ENCODE data around the gene ZNF507. TPM values are rescaled to one million over a fixed set of nuclear protein-coding genes. Genes with fewer than 3 reads are reported as not detected.

Gene ZNF507
- total RNA-seq, 1 experiment from 2014 or later: 31.1 TPM

DNA sequence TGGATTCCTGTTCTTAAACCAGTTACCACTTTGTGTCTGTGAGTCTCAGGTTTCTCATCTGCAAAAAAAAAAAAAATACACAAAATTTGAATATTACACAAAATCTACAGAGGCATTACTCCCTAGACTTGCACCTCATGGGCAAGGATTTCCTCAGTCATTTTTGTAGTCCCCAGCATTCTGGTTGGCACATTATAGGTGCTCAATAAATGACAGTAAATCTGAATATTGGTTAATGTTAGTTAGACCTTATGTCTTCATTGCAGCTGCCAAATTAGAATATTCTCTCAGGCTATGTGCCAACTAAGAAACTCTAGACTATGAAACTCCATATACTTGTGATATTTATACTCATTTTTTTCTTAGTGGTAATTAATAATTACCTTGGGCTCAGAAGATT is 2.2 kb downstream of the ZNF507 start:
- H3K27me3 Mint-ChIP-seq (ENCODE audit: low read depth): peaks cover 5% of the 10 kb centered on the region; the same call in 1 of the 2 replicates
- peaks cover 13 to 30% (median 29%) of the 10 kb centered on the region in 3 experiments for H3K36me3 Mint-ChIP-seq (ENCODE audit: insufficient read depth in 1 of 3, low read depth in 3 of 3)
- no peaks in the 10 kb centered on the region for H3K23me2 ChIP-seq (ENCODE audit: insufficient read length, low read depth, low read length, poor library complexity, severe bottlenecking)
- no peak overlapping the region for H3K23ac ChIP-seq (ENCODE audit: insufficient read length, low read depth, low read length)
- no peak overlapping the region for H3K14ac ChIP-seq (ENCODE audit: insufficient read depth, low read length)
- H3K79me2 ChIP-seq (ENCODE audit: insufficient read depth, low read length): peaks cover 4% of the 10 kb centered on the region; the same call in 1 of the 2 replicates
- H3K27me3 ChIP-seq (ENCODE audit: insufficient read depth, low read length): no peaks in the 10 kb centered on the region
- no peak overlapping the region for H4K91ac ChIP-seq (ENCODE audit: insufficient read length, low read depth, low read length)
- H2BK12ac ChIP-seq (ENCODE audit: insufficient read length, low read depth, low read length): no peak overlapping the region
- H4K8ac ChIP-seq (replicated peaks; ENCODE audit: insufficient read length, low read depth, low read length): no peak overlapping the region
- TF ChIP-seq, protein P1, sequence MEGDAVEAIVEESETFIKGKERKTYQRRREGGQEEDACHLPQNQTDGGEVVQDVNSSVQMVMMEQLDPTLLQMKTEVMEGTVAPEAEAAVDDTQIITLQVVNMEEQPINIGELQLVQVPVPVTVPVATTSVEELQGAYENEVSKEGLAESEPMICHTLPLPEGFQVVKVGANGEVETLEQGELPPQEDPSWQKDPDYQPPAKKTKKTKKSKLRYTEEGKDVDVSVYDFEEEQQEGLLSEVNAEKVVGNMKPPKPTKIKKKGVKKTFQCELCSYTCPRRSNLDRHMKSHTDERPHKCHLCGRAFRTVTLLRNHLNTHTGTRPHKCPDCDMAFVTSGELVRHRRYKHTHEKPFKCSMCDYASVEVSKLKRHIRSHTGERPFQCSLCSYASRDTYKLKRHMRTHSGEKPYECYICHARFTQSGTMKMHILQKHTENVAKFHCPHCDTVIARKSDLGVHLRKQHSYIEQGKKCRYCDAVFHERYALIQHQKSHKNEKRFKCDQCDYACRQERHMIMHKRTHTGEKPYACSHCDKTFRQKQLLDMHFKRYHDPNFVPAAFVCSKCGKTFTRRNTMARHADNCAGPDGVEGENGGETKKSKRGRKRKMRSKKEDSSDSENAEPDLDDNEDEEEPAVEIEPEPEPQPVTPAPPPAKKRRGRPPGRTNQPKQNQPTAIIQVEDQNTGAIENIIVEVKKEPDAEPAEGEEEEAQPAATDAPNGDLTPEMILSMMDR (conservative IDR thresholded peaks at IDR 0.05): no peak
- no peak overlapping the region for H3K9ac ChIP-seq (ENCODE audit: extremely low read depth, insufficient read length, low read length)
- H3K9me3 Mint-ChIP-seq: peaks cover 0 to 1% of the 10 kb centered on the region in 2 experiments; a peak in 1 of 5 replicates
- H3K4ac ChIP-seq (ENCODE audit: low read depth, low read length): no peak overlapping the region
- H3K79me1 ChIP-seq (ENCODE audit: insufficient read depth, low read depth, low read length, poor library complexity, severe bottlenecking): no peaks in the 10 kb centered on the region
- H3K4me1 Mint-ChIP-seq: peaks cover 2 to 5% of the 10 kb centered on the region in 2 experiments; a peak in 2 of 4 replicates
- H3K27ac Mint-ChIP-seq: no peak overlapping the region
- H4K20me1 ChIP-seq (ENCODE audit: control insufficient read depth, insufficient read depth, insufficient read length): no peaks in the 10 kb centered on the region
- H3K4me1 ChIP-seq (ENCODE audit: insufficient read depth, low read length): no peaks in the 10 kb centered on the region
- H2BK5ac ChIP-seq (ENCODE audit: insufficient read length, low read length): no peak overlapping the region
- H2AK5ac ChIP-seq (ENCODE audit: insufficient read length, low read length): no peak overlapping the region
- no peak overlapping the region for H2BK15ac ChIP-seq (ENCODE audit: low read depth, low read length)
- H4K5ac ChIP-seq (ENCODE audit: insufficient read length, low read depth, low read length): no peak overlapping the region
- no peak overlapping the region for H2BK20ac ChIP-seq (ENCODE audit: low read depth, low read length, poor library complexity, severe bottlenecking)
- H3K4me2 ChIP-seq (ENCODE audit: insufficient read depth, insufficient read length, low read length): no peak overlapping the region
- no peak overlapping the region for H3K18ac ChIP-seq (ENCODE audit: insufficient read length, low read depth, low read length)
- no peaks in the 10 kb centered on the region for H3K9me3 ChIP-seq (ENCODE audit: control insufficient read depth, low read depth, low read length)
- H3T11ph ChIP-seq (ENCODE audit: low read length): no peak overlapping the region
- no peak overlapping the region for H3K27ac ChIP-seq (ENCODE audit: insufficient read length, low read depth, low read length)
- H3K56ac ChIP-seq (ENCODE audit: insufficient read length, low read depth, low read length): no peak overlapping the region
- no peak overlapping the region for H3K4me3 Mint-ChIP-seq
- no peak overlapping the region for H2AFZ ChIP-seq (ENCODE audit: low read length)
- DNase-seq: no peak
- H2BK120ac ChIP-seq (ENCODE audit: low read depth, low read length, poor library complexity, severe bottlenecking): no peak overlapping the region

All from H9 (cell line).